Breast epithelium (tissue), 3 donors: ENCODE results near the gene FIBCD1.

Source experiments
- POLR2A ChIP-seq: fragments of 450-650 bp; IDR thresholded peaks from one replicate; pipeline ENCODE4 v1.6.1; 2016; ENCODE audit warnings: antibody characterized with exemption, mild to moderate bottlenecking, moderate library complexity
- POLR2AphosphoS5 ChIP-seq, 3 donors: sonication (generic); formaldehyde crosslinking; IDR thresholded peaks; one replicate each; pipeline ENCODE4 v1.6.1; 2017; ENCODE audit warnings: antibody characterized with exemption in 3 of 3
- TF ChIP-seq, protein P1 (sequence below), 3 donors: fragments of 450-650 bp; IDR thresholded peaks; one replicate each; pipeline ENCODE4 v1.5.1; 2016 to 2017; ENCODE audit warnings: antibody characterized with exemption in 3 of 3, mild to moderate bottlenecking in 3 of 3, moderate library complexity in 3 of 3

DNA sequence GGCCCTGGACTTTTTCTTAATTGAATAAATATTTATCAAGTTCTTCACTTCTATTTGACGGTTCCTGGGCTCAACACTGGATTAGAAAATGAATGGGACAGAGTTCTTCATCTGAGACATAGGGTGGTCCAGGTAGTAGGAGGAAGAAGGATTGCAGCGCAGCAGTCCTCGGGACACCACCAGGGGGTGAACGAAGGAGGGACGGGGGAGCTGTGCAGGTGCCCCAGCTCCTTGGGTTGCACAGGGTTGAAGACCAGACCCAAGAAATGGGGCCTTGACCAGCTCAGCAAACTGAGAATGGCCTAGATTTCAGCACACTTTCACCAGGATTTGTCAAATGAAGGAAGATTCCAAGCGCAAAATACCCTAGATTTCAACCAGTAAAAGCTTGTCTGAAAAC is 74.5 kb downstream of the FIBCD1 start:
- TF ChIP-seq POLR2A (no peak), POLR2AphosphoS5 (IDR thresholded peaks at IDR 0.05) (no peak)
- TF ChIP-seq, protein P1, sequence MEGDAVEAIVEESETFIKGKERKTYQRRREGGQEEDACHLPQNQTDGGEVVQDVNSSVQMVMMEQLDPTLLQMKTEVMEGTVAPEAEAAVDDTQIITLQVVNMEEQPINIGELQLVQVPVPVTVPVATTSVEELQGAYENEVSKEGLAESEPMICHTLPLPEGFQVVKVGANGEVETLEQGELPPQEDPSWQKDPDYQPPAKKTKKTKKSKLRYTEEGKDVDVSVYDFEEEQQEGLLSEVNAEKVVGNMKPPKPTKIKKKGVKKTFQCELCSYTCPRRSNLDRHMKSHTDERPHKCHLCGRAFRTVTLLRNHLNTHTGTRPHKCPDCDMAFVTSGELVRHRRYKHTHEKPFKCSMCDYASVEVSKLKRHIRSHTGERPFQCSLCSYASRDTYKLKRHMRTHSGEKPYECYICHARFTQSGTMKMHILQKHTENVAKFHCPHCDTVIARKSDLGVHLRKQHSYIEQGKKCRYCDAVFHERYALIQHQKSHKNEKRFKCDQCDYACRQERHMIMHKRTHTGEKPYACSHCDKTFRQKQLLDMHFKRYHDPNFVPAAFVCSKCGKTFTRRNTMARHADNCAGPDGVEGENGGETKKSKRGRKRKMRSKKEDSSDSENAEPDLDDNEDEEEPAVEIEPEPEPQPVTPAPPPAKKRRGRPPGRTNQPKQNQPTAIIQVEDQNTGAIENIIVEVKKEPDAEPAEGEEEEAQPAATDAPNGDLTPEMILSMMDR (IDR thresholded peaks at IDR 0.05), result no peak
